DMS153 treated with DMSO at 0.1 percent for 48 hours (cell line): ENCODE results near the gene NEK7.

Source experiments
- DNase-seq: peaks from one replicate; lab custom pipeline; 2025; ENCODE audit not compliant: unreplicated experiment; lab: John Stamatoyannopoulos, UW

Gene NEK7

DNA sequence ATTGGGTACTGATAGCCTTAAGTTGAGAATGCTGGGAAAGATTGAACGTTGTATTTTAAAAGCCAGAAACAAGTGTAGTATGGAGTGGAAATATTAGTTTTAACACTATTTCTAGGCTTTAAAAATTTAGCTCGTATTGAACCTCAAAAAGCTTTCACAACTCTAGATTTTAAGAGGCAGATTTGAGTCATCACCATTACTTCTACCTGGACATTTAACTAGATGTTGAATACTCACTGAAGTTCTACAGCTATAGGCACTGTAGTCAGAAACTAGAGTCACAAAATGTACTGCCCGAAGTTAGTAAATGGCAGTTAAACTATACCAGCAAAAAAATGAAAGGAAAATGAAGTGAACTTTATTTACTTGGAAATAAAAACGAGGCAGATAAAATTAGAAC is 96.5 kb downstream of the NEK7 start:
- DNase-seq = no peak

DNA sequence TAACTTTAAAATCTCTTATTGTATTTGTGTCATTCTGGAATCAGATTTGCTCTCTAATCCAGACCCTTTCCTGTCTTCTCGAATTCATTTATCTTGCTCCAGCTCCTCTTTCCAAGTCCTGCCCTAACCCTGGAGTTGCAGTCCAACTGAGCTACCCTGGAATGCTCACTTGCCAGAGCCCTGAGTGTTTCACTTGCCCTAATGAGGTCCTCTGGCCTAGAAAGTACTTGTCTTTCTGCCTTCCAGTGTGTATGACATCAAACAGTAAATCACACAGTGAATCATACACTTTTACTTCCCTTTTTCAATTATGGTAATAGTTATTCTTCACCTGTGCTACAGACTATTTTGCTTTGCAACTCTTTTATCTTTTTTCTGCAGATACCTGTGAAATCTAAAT is 96.9 kb downstream of the NEK7 start:
- no peak for DNase-seq

DNA sequence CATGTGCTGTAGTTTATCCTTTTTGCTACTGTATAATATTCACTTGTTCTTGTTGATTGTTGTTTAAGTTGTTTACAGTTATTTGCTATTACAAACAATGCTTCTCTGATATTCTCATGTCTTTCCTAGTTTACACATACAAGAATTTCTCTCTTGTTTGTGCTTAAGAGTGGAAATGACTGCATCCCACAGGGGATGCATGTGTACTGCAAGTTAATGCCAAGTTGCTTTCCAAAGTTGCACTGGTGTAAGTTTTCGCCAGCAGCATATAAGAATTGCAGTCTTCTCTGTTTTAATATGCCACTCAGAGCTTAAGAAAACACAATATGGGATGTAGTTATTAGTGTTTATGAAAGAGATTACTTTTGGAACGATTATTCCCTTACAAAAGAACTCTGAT is 97.7 kb downstream of the NEK7 start:
- DNase-seq = no peak

DNA sequence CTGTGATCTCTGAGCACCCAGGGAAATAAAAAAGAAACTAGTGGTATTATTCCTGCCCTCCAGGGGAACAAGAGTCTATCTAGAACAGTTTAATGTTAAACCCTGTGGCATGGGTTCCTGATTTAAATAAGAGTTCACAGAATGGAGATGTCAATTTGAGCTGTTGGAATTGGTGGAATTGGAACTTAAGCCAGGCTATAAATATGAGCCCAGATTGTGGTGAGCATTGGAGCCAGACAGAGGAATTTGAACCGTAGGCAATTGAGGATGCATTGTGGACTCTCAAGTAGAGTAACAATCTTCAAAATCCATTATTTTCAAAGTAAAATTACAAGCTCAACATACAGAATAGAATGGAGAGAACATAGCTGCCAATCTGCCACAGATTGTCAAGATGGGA is 98.2 kb downstream of the NEK7 start:
- DNase-seq = no peak

DNA sequence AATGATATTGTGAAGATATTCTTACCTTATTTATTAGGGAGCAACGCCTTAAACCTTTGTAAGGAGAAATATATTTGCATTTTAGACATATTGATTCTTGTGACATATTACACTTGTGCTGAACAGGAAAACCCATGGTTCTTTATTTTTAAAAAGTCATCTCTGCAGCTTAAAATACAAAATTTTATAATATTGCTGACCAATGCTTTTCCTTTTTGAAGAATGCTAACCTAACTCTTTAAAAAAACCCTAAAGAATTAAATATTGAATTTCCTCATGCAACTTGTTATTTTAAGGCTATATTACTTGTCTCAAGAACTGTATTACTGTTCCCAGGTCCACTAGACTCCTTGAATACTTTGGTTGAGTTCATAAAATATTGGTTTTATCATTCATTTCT is 99.0 kb downstream of the NEK7 start:
- no peak for DNase-seq

DNA sequence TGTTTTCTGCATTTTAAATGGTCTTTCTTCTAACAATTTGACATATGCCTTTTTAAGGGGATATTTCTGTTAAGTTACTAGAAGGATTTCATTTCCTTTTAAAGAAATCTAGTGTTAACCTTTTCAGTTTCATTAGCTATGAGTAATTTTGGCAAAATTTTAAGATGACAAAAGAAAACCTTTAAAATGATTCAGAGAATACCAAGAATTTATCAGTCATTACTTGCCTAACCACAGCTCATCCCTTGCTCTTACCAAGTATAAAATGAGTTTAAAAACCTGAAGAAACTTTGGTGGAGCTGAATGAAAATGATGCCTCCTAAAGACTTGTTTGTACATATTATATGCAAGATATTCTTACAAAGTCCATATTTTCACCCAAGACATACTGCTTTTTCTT is 101.7 kb downstream of the NEK7 start:
- no peak for DNase-seq

DNA sequence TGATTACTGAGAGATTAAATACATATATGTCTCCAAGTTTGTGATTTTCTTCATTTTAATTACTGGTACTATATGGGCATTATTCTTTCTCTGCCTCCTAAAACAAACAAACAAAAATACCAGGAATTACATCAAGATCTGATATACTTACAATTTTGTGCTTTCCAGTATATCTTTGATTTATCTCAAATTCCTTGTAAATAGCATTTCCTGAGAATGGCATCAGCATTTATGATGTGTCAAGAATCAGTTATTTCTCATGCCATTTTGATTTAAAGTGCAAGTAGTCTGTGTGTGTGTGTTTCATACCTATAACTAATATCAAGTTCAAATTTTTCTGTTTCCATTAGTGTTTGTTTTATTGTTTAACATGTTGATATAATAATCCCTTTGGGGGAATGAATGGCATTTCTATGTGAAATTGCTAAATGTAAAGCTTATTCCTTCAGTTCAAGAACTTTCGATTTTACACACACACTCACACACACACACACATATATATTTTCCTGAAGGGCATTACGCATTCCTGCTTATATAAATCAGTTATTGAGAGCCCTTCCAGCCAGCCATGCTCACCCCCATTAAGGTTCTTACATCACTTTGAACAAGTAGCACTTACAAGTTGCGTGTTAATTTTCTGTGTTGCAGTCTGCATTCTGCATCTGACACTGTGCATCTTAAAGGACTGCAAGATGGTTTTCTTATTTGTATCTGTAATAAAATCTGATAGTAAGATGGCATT is 102.7 kb downstream of the NEK7 start:
- DNase-seq = no peak

DNA sequence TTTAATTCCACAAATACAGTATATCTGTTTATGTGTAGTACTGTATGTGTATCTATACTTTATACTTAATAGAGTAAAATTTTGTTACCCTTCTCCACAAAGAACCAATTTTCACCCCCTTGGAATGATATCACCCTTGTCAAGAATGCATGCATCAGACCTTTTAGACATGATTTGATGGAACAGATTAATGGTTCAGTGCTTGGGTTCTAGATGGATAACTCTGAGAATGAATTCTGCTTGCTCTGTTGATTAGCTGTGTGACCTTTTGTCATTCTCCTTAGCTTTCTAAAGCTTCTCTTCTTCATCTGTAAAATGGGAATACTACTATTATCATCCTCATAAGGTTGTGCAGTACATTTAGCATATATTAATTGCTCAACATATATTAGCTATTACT is 105.1 kb downstream of the NEK7 start:
- no peak for DNase-seq

DNA sequence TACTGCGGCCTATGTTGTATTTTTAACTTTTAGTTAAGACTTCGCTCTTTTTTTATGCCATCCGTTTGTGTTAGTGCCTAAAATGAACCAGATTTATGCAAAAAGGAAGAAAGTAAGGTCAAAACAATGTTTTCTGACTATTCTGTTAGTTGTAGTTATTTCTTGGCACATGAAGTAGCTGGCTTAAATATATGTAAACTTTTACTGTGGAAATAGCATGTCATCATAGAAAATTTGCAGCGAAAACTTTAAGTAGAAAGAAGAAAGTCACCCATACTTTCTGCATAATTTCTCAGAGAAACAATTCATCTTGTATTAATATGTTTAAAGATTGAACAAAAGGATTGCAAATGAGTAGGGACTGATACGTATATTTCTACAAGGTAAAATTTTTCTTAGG is 106.4 kb downstream of the NEK7 start:
- no peak for DNase-seq

DNA sequence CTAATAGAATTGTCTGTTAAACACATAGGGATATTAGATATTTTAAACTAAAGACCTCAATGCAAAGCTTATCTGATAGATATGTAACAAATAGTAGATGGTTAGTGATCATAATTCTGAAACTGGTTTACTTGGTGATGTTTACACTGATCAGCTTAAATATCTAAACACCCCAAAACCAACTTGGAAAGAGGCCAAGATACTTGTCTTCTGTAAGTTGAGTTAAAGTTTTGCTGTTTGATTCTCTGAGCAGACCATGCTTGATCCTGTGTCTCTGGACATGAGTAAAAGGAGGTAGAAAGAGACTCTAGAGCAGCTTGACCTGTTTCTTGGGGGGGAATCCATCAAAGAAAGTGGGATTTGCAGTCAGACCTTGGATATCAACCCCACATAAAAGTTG is 107.5 kb downstream of the NEK7 start:
- DNase-seq = no peak

DNA sequence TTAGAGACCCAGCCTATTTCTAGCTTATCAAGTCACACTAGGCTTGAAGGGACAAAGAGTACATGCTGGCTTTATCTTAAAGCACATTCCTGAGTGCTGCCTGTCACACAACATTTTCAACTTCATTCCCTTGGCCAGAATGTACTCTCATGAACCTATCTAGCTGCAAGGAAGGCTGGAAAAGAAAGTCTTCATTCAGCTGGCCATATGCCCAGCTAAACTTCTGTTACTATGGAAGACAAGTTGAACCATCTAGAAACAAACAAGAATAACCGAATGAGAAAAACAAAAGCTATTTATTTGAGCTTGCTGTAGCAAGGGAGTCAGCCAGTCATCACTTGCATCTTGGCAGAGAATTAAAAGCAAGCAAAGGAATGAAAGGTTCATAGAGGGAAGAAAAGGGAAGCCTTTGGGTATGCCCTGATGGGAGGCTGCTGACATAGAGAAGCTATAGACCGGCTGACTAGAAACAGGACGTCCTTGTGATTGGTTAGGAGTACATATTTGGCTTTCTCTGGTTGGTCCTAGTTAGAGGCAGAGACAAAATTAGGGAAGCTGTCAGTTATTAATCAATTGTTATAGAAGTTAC is 108.4 kb downstream of the NEK7 start:
- no peak for DNase-seq

DNA sequence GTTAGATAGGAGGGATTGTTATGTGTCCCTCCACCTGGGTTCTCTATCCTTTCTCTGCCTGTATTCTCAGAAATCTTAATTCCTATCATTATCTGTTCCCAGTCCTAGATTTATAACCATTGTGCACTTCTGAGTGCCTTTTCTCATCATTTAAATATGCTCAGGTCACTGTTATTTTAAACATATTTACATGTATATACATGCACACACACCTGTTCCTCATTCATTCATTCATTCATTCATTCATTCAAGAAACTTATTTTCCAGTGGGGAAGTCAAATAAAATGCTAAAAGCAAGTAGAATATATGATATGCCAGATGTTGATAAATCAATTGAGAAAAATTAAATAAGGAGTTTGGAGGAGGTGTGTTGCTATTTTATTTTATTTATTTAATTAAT is 110.3 kb downstream of the NEK7 start:
- no peak for DNase-seq

DNA sequence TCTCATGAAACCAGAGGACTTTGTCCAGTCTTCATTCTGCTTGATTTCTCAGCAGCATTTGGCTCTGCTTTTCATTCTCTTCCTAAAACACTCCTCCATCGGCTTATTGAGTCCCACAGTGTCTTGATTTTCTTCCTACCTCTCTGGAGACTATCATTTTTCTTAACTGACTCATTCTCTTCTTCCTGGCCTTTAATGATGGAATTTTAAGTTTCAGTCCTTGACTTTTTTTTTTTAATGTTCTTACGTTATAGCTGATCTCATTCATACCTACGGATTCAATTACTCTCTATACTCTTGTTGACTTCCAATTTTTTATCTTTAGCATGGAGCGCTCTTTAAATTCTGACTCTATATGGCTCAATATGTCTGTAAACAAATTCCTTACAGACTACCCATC is 111.1 kb downstream of the NEK7 start:
- DNase-seq = no peak

DNA sequence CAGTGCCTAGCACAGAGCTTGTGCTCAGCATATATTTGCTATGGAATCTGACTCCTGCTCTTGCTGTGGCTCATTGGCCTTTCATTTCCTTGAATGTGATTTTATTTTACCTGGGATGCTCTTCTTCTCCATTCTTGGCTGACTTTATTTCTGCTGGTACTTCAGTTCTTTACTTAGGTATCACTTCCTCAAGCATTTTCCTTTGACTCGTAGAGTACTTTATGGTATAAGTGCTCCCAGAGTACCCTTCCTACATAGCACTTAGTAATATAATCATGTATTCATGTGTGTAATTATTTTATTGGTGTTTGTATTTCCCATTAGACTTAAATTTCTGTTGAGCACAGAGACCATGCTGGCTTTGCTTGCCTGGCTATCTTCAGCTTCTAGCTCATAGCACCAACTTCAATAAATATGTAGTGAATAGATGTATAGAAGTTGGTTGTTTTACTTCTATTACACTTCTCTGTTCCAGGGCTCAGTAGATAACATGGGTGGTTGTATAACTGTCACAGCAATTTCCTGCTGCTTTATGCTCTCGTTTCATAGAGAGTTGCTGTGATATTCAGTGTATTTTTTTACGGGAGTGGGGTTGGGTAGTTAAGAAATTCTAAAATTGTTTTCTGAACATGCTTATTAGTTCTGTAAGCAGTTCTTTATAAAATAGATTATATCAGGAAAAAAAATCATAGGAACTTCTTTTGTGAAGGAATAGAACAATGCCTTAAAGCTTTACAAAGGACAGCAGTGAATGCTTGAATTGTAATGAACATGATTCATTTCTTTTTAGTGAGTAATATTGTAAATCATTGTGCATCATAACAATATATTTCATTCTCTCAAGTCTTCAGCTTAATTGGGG is 112.2 kb downstream of the NEK7 start:
- no peak for DNase-seq

DNA sequence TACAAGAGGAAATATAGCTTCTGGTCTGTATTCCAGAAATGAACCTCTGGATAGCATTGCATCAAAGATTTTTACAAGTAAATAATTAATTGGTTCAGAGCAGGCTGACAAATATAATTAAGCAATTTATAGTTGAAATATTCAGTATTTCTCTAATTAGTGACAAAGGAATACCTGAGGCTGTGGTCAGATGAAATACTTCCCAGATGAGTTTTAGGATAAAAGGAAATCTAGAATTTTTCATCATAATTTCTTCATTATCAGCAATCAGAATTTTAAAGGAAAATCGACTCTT is 112.8 kb downstream of the NEK7 start:
- no peak for DNase-seq

DNA sequence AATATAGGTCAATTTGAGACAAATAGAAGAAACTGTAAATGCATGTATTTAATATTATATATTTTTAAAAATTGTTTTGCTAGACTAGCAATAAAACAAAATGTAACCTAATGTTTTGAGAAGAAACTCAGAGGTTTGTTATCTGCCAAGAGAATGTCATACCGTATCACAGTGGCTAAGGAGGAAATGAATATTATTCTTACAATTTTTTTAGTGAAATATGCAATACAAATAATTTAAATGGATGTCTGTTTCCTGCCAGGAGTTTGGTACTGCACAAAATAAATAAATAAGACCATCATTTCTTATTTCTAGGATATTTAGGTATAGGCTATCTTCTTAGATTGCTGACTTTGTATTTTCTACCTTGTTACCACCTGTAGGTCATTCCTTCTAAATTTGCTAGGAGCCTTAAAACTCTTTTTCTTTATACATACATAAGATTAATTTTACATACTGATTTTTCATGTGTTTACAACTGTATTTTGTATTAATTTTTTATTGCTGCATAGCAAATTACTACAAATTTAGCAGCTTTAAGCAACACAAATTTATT is 113.6 kb downstream of the NEK7 start:
- no peak for DNase-seq

DNA sequence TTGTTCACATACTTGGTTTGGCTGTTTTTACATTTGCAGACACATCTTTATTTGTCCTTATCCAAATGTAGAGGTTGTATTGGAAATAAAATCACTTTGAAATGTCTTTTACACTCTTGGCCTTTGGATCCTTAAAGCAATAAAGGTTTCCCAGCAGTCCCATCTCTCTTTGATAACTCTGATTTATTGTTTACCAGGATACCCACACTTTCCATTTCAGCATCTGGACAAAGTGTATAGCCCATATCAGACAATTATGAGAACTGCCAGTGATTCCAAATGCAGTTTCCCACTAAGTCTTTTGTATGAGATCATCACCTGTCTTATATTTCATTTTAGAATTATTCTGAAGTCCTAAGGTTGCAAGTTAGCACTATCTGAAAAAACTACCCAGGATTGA is 114.7 kb downstream of the NEK7 start:
- no peak for DNase-seq

DNA sequence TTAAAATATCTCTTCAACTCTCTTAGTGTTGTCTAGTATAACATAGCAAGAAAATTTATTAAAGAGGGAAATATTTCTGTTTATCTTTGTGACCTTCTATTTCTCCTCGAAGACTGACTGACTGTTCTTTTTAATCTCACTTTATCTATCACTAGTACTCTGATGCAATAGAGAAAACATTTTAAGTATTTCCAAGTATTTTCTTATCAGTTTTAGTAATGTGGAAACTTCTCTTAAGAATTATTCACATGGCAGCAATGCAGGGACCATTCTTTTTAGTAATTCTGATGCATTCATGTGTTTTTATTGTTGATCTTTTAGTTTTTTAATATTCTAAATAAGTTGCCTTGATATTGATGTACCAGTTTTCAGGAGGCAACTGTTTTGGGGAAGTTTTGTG is 115.7 kb downstream of the NEK7 start:
- DNase-seq = no peak

DNA sequence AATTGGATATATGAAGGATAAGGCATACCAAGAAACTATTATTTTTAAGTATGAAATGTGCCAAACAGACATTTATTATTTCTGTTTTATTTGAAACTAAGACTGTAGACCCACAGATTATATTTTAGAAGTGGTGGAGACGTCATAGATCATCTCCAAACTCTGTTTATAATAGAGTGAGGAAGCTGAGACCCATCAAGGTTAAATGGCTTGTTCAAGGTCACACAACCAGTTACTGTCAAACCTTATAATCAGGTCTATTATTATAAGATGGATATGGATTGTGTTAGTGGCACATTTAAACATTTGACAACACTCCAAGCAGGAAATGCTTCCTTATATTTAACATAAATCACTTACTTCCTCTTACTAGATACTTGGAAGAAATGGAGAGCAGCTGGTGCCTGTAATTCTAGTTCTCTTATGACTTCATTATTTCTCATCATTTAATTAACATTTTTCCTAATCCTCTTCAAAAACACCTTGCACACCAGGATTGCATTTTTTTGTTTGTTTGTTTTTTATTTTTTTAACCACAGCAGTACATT is 117.0 kb downstream of the NEK7 start:
- peak; percentile 17 for DNase-seq

DNA sequence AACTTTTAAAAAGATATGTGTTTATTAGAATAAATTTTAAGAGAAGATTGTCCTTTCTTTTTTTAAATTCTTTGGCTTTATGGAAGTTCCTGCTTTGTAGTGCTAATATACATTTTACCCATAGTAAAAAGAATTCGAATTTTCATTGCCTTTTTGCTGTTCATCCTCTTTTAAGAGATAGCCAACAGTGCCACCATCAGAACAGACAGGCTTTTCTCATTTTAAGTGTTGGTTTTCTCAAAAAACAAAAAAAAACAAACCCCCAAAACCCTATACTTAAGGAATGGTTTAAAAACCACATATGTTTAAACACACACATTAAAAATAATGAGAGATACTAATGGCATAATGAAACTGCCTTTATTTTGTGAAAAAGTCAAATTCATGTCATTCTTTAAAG is 118.8 kb downstream of the NEK7 start:
- DNase-seq = no peak

DNA sequence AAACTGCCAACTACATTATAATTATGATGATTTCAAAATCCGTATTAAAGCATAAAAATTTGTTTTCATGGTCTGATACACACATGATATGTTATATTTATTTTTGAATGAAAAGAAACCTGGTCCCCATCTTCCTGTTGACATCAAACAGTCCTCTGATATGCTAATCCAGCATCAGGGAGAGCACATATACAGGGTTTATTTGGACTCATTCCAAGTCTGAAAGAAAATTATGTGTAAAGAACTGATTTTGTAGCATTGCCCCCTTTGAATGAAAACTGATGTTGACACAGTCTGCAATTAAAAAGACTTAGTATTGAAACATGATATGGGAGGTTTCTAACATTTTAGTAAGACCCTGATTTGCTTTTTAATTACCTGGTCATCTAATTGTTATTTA is 119.4 kb downstream of the NEK7 start:
- no peak for DNase-seq

DNA sequence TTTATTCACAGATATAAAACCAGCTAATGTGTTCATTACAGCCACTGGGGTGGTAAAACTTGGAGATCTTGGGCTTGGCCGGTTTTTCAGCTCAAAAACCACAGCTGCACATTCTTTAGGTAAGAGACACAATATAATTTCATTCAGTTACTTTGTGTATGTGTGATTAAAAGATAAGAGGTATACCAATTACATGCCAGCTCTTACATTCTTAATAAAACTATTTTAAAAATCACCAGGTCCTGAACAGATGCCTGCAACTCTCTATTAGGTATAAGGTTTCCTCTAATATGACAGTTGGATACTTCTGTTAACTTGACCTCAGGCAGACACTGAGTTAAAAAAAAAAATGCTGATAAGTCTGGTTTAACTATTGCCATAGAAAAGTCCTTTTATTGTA is 122.1 kb downstream of the NEK7 start:
- DNase-seq = no peak
